IPS-NIHi7 (cell line): ENCODE measurements around the gene FTL.

Source experiments
- DNase-seq: peaks from one replicate; pipeline ENCODE4 v3.0.0; 2012; ENCODE audit warnings: mixed read lengths; ENCODE audit errors: extremely low spot score

Gene FTL

DNA sequence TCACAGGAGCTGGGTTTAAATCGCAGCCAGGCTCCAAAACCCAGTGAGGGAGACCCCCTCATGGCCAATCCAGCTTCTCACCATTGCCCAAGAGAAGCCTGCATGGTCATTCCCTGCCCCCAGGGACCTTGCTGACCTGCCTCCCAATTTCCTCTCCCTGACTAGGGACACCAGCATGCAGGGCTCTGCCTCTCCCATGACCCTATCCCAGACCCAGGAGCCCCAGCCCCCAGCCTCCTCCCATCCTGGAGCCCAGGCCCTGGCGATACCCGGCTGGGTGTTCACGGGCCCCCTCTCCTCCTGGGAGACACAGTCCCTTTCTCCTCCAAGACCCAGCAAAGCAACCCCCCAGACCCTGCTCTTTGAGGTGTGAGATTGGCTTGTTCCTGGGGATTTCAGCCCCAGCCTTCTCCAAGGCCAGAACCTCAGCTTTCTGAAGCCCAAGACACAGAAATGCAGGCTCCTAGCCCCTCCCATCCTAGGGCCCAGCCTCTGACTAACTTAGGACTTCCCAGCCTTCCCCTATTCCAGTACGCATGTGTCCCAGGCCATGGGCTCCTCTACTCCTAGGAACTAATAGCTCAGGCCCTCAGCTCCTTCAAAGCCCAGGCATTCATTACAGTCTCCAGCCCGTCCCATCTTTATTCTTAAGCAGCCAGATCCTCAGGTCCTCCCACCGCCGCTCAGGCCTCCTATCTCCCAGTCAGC lies 26.9 kb downstream of the FTL start:
- peak; percentile 74 for DNase-seq

DNA sequence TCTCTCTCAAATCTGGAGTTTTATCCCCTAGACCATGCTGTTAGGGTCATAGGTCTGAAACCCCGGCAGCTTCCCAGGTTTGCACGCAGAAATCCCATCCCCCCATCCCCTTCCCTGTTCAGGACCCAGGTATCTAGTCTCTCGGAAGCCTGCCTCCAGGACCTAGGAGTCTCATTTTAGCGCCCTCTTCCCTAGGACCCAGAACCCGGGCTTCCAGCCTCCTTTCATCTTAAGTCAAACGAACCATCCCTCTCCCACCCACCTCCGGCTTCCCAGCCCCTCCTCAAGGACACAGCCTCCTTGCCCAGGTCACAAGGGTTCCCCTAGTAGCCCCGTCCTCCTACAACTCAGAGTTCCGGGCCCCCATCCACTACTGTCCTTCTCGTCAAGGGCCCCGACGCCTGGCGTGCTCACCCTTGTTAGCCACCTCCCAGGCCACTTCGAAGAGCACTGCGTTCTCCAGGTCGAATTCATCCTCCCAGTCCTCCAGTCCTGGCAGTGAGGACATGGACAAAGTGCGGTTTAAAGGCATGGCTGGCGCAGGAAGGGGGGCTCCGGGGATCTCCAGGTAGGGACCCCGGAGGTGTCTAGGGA lies 27.6 kb downstream of the FTL start:
- no peak for DNase-seq

DNA sequence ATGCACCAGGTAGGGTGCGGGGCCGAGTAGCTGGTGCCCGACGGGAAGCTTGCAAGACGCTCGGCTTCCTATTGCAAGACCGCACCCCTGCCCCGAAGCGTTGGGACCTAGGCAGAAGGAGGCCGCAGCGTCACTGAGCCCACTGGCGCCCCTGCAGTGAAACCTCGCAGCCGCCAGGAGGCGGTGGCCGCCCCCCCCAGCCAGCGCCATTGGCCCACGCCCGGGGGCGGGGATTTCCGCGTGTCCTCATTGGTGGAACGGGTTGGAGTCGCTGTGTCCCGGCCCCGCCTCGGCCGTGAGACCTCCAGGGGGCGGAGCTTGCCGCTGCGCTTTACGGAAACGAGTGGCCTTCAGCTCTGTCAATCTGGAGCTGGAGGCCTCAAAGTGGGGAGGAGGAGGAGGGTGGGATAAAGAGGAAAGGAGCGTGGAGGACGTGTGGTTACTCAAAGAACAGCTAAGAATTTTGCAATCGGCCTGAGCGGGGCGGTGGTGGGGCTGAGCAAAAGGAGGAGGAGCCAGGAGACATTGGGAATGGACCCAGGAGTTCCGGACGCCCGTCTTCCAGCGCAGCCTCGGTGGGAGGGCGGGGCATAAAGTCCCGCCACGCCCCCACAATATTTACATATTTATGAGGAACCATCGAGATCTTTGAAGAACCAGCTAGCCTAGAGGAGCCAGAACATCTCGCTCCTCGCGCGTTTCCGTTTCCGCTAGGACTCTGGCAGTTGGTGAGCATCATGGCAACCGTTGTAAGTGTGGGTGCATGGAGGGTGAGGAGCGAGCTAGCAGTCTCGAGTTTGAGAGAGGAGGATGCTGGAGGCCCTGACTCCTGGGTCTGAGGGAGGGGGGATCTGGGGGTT lies 28.3 kb downstream of the FTL start, which contains the start of the genes GYS1 and RUVBL2:
Gene GYS1 (minus strand): TSS at position 135 of the 860 bp plus-strand sequence. CDS start 197 bp downstream, outside the sequence.
Gene RUVBL2 (plus strand): TSS at position 713 of the 860 bp plus-strand sequence. CDS start 25 bp downstream, at position 738.
- DNase-seq: peak; percentile 99

DNA sequence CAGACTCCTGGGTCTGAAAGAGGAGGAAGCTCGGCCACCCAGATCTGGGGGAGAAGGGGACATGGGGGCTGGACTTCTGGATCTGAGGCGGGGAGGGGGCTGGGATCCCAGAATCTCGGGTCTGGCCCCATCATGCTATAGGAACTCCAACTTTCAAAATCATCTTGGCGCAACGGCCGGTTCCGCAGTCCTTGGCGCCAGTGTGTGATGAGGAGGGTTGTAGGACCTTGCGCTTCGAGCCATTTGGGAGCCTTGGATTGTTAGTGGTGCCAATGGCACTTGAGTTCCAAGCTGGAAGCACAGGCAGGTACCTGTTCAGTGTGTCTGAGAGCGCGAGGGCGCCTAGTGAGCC lies 28.9 kb downstream of the FTL start:
- DNase-seq: no peak

DNA sequence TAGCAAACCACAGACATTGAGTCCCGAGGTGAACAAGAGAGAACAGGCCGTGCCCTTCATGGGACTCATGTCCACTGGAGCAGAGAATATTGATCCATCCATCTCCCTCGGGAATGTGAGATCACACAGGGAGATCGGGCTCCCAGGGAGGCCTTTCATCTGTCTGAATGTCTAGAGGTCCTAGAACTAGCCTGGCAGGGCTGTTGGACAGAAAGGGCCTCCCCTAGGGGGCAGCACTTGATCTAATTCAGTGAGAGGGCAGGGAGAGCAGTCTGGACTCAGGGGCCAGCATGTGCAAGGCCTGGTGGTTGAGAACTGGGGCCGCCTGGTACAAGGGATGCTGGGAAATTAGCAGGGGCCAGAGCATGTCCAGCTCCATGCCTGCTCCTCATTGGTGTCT lies 32.9 kb downstream of the FTL start:
- DNase-seq: peak; percentile 72

DNA sequence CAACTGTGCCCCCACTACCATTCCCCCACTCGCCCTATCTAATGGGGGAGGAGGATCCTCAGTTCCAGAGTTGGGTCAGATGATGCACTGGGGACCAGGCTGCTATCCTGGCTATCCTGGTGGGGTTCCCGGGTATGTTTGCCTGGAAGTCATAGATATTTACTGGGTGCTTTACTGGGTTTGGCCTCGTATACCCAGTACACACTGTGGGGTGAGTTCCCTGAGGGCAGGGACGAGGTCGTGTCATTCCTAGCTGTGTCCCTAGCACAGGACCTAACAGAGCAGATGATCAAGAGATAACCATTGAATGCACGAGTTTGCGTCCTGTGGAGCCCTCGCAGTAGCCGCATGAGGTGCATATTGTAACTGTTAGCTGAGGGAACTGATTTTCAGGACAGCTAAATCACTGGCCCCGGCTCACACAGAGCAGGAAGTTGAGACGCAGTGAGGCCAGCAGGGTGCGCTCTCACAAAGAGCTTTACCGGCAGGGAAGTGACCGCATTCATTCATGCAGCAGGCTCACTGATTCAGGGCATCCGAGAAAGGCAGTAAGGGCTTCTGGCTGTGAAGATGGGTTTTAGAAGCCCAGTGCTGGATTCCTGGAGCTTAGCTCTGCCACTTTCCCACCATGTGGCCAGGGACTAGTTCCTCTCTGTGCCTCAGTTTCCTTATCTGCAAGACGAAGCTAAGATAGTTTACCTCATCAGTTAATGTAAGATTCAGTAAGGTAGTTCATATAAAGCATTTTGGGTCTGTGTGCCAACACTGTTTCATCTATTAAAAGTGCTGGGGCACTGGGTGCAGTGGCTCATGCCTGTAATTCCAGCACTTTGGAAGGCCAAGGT lies 34.6 kb downstream of the FTL start:
- DNase-seq: peak; percentile 84

DNA sequence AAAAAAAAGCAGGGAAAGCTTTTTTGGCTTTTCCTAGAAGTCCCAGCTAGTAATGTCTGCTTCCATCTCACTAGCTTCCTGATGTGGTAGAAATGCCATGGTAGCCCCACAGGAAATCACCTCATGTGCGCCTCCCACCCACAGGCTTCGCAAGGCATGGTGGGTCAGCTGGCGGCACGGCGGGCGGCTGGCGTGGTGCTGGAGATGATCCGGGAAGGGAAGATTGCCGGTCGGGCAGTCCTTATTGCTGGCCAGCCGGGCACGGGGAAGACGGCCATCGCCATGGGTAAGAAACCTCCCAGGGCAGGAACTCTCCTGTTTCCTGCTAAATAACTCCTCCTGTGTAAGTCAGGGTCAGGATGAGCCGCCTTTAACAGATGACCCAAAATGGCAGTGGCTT lies 39.0 kb downstream of the FTL start:
- DNase-seq: no peak

DNA sequence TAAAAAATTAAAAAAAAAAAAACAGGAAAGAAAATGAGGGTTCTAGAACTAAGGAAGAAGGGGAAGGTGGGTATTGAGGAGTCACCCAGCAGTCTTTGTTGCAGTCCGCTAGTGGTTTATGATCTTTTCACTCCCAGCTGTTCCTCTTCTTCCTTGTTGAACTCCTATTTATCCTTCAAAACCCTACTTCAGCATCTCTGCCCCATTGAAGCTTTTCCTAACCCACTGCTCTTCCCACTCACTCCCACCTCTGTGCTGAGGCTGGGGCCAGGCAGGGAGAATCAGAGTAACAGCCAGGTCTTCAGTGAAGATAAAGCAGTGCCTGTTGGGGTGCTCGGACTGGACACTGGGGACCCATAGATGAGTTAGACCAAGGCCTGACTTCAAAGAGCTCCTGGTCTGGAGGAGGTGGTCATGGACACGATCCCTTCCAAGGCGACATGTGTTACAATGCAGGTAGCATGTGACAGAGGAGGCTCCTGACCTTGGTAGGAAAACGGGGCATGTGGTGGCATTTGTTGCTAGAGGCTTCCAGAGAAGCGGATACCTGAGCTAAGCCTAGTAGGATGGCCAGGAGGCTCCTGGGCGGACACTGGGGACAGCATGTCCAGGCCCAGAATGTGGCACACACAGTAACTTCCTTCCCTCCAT lies 40.0 kb downstream of the FTL start:
- no peak for DNase-seq

DNA sequence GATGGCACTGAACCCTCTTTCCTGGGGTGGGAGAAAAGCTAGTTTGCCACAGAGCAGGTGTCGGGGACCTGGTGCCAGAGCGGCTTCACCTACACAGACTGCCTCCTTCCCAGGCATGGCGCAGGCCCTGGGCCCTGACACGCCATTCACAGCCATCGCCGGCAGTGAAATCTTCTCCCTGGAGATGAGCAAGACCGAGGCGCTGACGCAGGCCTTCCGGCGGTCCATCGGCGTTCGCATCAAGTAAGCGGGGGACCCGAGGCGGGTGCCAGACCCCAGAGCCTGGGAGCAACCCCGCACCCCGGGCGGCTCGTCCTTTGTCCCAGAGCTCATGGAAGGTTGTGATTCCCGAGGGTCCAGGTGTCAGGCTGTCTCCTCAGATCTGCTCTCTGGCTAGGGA lies 41.8 kb downstream of the FTL start:
- DNase-seq: no peak

DNA sequence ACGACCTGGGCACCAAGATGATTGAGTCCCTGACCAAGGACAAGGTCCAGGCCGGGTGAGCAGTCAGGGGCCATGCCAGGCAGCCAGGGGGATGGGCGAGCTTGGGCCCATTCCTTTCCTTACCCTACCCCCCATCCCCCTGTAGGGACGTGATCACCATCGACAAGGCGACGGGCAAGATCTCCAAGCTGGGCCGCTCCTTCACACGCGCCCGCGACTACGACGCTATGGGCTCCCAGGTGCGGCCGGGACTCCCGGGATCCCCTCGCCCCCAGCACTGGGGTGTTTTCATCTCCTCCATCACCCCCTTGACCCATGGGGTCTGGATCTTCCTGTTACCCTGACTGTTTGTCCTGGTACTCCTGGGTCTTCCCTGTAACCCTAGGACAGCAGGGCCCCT lies 44.7 kb downstream of the FTL start:
- no peak for DNase-seq

DNA sequence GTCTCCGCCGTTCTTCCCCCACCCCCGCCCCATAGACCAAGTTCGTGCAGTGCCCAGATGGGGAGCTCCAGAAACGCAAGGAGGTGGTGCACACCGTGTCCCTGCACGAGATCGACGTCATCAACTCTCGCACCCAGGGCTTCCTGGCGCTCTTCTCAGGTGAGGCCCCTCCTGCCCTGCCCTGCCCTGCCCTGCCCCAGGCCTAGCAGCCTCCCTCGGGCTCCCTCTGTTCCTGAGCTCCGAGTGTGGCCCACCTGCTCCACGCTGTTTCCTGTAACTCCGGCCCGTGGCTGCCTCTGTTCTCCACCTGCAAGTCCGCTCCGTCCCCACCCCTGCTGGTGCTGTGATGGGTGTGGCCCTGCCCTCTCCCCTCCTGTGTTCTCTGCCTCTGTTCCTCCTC lies 45.3 kb downstream of the FTL start:
- DNase-seq: no peak

DNA sequence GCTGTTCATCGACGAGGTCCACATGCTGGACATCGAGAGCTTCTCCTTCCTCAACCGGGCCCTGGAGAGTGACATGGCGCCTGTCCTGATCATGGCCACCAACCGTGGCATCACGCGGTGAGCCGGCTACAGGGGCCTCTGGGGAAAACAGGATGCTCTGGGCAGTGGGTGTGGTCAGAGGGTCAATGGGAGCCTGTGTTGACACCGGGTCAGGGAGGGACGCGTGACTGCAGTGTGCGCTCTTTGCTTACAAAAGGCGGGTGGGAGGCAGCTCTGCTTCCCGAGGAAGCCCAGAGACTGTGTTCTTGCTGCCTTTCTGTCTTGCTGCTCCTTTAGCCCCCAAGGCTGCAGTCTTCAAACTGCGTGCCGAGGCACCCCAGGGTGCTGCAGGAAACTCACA lies 46.1 kb downstream of the FTL start:
- no peak for DNase-seq

DNA sequence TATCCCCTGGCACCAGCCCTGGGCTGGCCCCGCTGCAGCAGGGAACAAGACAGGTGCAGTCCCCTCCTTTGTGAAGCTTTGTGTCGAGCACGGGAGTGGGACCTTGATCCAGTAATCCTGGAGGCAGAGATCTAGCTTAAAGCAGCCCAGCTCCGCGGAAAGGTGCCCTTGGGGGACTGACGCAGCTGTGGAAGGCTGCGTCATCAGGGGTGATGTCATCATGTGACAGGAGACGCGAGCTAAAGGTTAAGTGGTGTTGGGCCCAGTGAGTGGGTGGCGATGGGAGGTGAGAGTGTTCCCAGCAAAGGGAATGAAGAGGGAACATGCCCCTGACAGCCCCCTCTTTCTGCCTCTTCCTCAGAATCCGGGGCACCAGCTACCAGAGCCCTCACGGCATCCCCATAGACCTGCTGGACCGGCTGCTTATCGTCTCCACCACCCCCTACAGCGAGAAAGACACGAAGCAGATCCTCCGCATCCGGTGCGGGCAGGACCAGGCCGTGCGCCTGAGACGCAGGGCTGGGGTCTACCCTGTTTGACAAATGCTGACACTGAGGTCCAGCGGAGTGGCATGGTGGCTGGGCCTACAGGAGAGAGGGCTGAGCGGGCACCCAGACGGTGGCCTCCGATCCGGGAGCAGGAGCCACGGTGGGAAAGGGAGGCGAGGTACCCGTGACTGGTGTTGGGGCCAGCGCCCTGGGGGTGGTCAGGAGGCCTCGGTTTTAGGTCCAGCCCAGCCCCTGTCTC lies 49.2 kb downstream of the FTL start:
- no peak for DNase-seq

DNA sequence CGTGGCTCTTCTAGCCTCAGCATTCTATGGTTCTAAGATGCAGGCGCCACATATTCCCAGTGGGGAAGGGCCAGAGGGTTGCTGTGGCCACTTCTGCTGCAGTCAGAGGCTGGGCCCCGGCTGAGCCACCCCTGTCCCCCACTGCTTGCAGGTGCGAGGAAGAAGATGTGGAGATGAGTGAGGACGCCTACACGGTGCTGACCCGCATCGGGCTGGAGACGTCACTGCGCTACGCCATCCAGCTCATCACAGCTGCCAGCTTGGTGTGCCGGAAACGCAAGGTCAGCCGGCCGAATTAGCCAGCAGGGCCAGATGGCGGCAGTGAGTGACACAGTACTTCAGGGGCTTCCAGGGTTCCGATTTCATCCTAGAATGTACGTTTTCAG lies 49.8 kb downstream of the FTL start:
- DNase-seq: no peak

DNA sequence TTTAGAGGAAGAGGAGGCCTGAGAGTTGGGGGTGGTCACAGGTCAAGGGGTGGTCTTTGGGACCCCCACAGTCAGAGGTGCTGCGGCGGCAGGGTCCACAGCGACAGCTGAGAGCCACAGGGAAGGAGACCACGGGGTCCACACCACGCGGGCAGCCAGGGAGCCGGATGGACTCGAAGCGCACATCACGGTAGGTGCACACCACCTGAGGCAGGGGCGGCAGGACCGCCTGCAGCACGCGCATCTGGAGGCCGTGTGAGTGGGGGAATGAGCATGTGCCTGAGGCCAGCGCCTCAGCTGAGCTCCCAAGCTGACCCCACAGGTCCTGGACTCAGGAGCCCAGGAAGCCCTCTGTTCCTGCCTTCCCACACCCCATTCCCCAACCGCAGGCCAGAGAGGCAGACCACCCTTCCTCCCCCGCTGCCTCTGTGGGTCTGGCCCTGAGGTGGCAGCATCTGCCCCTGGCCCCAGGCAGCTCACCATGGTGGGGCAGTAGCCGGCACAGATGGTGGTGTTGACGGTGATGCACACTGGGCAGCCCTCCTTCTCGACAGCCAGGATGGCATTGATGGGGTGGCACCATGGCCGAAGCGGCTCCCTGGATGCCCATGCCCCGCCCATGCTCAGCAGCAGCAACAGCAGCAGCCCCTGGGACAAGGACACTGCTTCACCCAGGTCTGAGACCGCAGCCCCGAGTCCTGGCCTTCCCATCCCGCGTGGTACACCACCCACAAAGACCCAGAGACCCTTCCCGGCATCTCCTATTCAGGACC lies 51.1 kb downstream of the FTL start:
- no peak for DNase-seq
